A673 (cell line): Measurements from ENCODE around the gene OR52K1. TPM values are rescaled to one million over a fixed set of nuclear protein-coding genes. Genes with fewer than 3 reads are reported as not detected.

Experiments used
- BruUV-seq: library from RNA; stranded (reverse); fragments of 400-500 nt; replicated peaks from 2 replicates; lab custom pipeline; 2021; lab: Mats Ljungman, UMichigan
- CTCF ChIA-PET: fragments of 300-600 bp; sonication (Branson Sonifier 250); formaldehyde crosslinking; loops from one replicate; lab custom pipeline; 2022; ENCODE audit warnings: antibody characterized with exemption; lab: Charles Lee
- POLR2A ChIA-PET: fragments of 300-600 bp; sonication (Branson Sonifier 250); formaldehyde crosslinking; loops from one replicate; lab custom pipeline; 2022; ENCODE audit warnings: antibody characterized with exemption; ENCODE audit not compliant: low non-redundant PET; lab: Charles Lee
- DNase-seq: peaks from one replicate; pipeline ENCODE4 v3.0.0-alpha.2; 2015; ENCODE audit warnings: low spot score
- H3K27ac ChIP-seq: fragments of 200-600 bp; sonication (generic); 2 replicates; pipeline ENCODE4 v1.5.1; 2016; ENCODE audit warnings: mixed run types, low read depth, mild to moderate bottlenecking, mixed read lengths, antibody characterized with exemption, low read length; ENCODE audit not compliant: poor library complexity, severe bottlenecking
- H3K27me3 ChIP-seq: fragments of 200-600 bp; sonication (generic); replicated peaks from 2 replicates; pipeline ENCODE4 v1.6.1; 2017; ENCODE audit warnings: mixed run types, low read depth, mild to moderate bottlenecking, mixed read lengths, antibody characterized with exemption, low read length; ENCODE audit not compliant: insufficient read depth, poor library complexity
- H3K36me3 ChIP-seq: fragments of 200-600 bp; sonication (generic); 2 replicates; pipeline ENCODE4 v1.6.1; 2016; ENCODE audit warnings: mixed run types, mild to moderate bottlenecking, mixed read lengths, antibody characterized with exemption, low read length; ENCODE audit not compliant: insufficient read depth, poor library complexity, severe bottlenecking
- H3K4me1 ChIP-seq: fragments of 200-600 bp; sonication (generic); 2 replicates; pipeline ENCODE4 v1.6.1; 2017; ENCODE audit warnings: mixed run types, mild to moderate bottlenecking, mixed read lengths, antibody characterized with exemption, low read length; ENCODE audit not compliant: insufficient read depth, poor library complexity, severe bottlenecking
- H3K4me3 ChIP-seq: fragments of 200-600 bp; sonication (generic); 2 replicates; pipeline ENCODE4 v1.5.1; 2016; ENCODE audit warnings: low read depth, mixed run types, mild to moderate bottlenecking, mixed read lengths, low read length; ENCODE audit not compliant: poor library complexity, severe bottlenecking
- H3K9me3 ChIP-seq: fragments of 200-600 bp; sonication (generic); 2 replicates; pipeline ENCODE4 v1.6.1; 2016; ENCODE audit warnings: mixed run types, low read depth, mild to moderate bottlenecking, mixed read lengths, antibody characterized with exemption, low read length; ENCODE audit not compliant: poor library complexity, severe bottlenecking
- EZH2 ChIP-seq: fragments of 200-600 bp; sonication (generic); IDR thresholded peaks from 2 replicates; pipeline ENCODE4 v1.6.1; 2017; ENCODE audit warnings: borderline replicate concordance, low read depth, mild to moderate bottlenecking, mixed read lengths, antibody characterized with exemption, low read length; ENCODE audit not compliant: poor library complexity, severe bottlenecking
- intact Hi-C: fragments of 100-400 bp; cut with micrococcal nuclease; formaldehyde crosslinking; loops from one replicate; pipeline ENCODE4 v1.10.0; 2022; ENCODE audit not compliant: unreplicated experiment
- total RNA-seq: library from RNA; stranded (reverse); gene quantifications from 2 replicates; pipeline ENCODE4 v1.2.3, GENCODE V29; 2021
- TF ChIP-seq, protein P1 (sequence below): fragments of 300-800, 200-600 bp; sonication (generic); conservative IDR thresholded peaks from 2 replicates; pipeline ENCODE4 v1.5.1; 2017; ENCODE audit warnings: low read depth, mild to moderate bottlenecking, antibody characterized with exemption, low read length, moderate library complexity, mixed read lengths

OR52K1 gene
- total RNA-seq, 1 experiment from 2014 or later, result not detected

DNA sequence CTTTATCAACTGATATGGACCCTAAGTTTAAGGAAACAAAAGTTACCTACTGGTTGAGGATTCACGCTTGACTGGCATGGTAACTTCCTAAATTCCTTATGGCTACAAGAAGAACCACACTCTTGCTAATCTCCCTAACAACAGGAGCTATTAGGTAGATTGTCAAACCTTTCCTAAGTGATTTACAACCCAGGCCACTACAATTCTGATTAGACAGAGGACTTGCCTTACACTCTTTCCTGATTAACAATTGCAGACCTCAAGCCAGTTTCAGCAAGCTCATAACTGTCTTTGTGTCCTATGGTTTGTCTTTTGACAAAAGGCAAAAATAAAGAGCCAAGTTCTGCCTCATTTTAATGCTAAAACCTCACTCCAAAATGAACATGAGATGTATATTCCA, 17.0 kb upstream of the OR52K1 start:
- Histone ChIP-seq H3K27ac (no peak overlapping the region), H3K36me3 (no peaks in the 10 kb centered on the region), H3K4me1 (no peaks in the 10 kb centered on the region), H3K9me3 (no peaks in the 10 kb centered on the region), H3K27me3 (no peaks in the 10 kb centered on the region), H3K4me3 (no peak overlapping the region)
- TF ChIP-seq EZH2, result no peak
- TF ChIP-seq, protein P1, sequence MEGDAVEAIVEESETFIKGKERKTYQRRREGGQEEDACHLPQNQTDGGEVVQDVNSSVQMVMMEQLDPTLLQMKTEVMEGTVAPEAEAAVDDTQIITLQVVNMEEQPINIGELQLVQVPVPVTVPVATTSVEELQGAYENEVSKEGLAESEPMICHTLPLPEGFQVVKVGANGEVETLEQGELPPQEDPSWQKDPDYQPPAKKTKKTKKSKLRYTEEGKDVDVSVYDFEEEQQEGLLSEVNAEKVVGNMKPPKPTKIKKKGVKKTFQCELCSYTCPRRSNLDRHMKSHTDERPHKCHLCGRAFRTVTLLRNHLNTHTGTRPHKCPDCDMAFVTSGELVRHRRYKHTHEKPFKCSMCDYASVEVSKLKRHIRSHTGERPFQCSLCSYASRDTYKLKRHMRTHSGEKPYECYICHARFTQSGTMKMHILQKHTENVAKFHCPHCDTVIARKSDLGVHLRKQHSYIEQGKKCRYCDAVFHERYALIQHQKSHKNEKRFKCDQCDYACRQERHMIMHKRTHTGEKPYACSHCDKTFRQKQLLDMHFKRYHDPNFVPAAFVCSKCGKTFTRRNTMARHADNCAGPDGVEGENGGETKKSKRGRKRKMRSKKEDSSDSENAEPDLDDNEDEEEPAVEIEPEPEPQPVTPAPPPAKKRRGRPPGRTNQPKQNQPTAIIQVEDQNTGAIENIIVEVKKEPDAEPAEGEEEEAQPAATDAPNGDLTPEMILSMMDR, result no peak
- no peak for DNase-seq
- intact Hi-C loops, result no loop called here
- CTCF ChIA-PET, result no interaction called here
- no TSS peak for BruUV-seq
- POLR2A ChIA-PET, result no interaction called here

DNA sequence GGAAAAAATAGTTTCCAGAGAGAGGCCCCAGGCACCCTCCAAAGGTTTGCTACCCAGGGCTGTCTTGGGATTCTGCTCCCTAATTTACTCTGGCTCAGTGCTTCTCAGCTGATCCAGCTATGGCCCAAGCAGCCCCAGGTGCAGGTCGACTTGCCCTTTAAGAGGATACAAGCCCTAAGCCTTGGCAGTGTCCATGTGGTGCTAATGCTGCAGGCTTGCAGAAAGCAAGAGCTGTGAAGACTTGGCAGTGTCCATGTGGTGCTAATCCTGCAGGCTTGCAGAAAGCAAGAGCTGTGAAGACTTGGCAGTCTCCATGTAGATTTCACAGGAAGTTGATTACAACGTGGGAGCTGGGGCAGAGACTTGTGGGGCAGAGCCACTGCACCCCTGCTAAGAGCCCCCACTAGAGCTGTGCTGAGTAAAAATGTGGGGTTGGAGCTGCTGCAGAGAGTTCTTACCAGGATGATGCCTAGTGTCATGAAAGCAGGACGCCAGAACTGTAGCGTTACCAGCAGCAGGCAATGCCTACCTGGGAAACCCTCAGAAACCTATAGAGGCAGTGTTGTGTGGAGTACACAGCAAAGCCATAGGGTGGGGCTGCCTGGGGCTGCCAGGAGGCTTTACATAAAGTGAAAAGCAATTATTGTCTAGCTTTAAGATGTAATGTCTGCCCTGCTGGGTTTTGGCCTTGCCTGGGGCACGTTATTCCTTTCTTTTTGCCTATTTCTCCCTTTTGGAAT, 16.1 kb upstream of the OR52K1 start:
- ChIA-PET POLR2A (no interaction called here), CTCF (no interaction called here)
- Histone ChIP-seq H3K4me3 (no peak overlapping the region), H3K36me3 (no peaks in the 10 kb centered on the region), H3K27ac (no peak overlapping the region), H3K27me3 (no peaks in the 10 kb centered on the region), H3K4me1 (no peaks in the 10 kb centered on the region), H3K9me3 (no peaks in the 10 kb centered on the region)
- intact Hi-C loops, result no loop called here
- BruUV-seq, result no TSS peak
- TF ChIP-seq, protein P1, result no peak
- no peak for TF ChIP-seq EZH2
- no peak for DNase-seq

DNA sequence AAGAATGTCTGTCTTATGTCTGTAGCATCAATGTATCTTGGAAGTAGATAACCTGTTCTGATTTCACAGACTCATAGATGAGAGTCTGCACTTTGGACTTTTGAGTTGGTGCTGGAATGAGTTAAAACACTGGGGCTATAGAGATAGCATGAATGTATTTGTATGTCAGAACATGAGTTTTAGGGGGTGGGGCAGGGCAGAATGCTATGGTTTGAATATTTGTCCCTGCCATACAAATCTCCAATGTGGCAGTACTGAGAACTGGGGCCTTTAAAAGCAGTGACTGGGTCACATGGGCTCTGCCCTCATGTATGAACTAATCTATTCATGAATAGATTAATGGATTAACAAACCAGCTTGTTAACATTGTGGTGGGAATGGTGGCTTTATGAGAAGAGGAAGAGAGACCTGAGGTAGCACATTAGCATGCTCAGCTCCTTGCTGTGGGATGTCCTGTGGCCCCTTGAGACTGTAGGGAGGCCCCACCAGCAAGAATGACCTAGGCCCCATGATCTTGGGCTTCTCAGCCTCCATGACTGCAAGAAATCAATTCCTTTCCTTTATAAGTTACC, 15.5 kb upstream of the OR52K1 start:
- DNase-seq, result no peak
- POLR2A ChIA-PET, result no interaction called here
- CTCF ChIA-PET, result no interaction called here
- Histone ChIP-seq H3K9me3 (no peaks in the 10 kb centered on the region), H3K4me3 (no peak overlapping the region), H3K27ac (no peak overlapping the region), H3K36me3 (no peaks in the 10 kb centered on the region), H3K4me1 (no peaks in the 10 kb centered on the region), H3K27me3 (peaks cover 2% of the 10 kb centered on the region)
- intact Hi-C loops, result no loop called here
- no TSS peak for BruUV-seq
- TF ChIP-seq, protein P1, result no peak
- no peak for TF ChIP-seq EZH2
